K562 (cell line): ENCODE measurements around the gene KLHL6. TPM values are rescaled to one million over a fixed set of nuclear protein-coding genes. Genes with fewer than 3 reads are reported as not detected.
A peak's percentile ranks its signal among the peaks of the same experiment; 100 is the strongest.

ENCODE experiments used
- ARID1B ChIP-seq: fragments of 450-650 bp; IDR thresholded peaks from 2 replicates; pipeline ENCODE4 v1.6.1; 2016; ENCODE audit warnings: antibody characterized with exemption, mild to moderate bottlenecking, inconsistent platforms
- CCNT2 ChIP-seq: IDR thresholded peaks from 2 replicates; pipeline ENCODE4 v1.6.1; 2011; ENCODE audit warnings: borderline replicate concordance, low read depth, mild to moderate bottlenecking, moderate library complexity, mixed read lengths, low read length; ENCODE audit not compliant: insufficient read length; ENCODE audit errors: extremely low read depth
- CHCHD3 ChIP-seq: fragments of 250-450 bp; sonication (Bioruptor Pico); IDR thresholded peaks from 2 replicates; pipeline ENCODE4 v2.1.2; 2022; ENCODE audit warnings: mild to moderate bottlenecking
- FOXJ2 ChIP-seq: fragments of 200-800 bp; sonication (Bioruptor generic); IDR thresholded peaks from 2 replicates; pipeline ENCODE4 v1.6.1; 2016; ENCODE audit warnings: missing genetic modification characterization, missing compliant biosample characterization
- JUN ChIP-seq, 2 experiments: sonication (generic) in 1 of 2; formaldehyde crosslinking in 1 of 2; IDR thresholded peaks; 2 replicates each; pipeline versions ENCODE4 v1.6.1 to v1.8.0; 2012 to 2022; ENCODE audit warnings: borderline replicate concordance in 2 of 2, mild to moderate bottlenecking in 2 of 2, improper control_type of control experiment in 1 of 2, low read depth in 1 of 2, low read length in 1 of 2, missing genetic modification reagents in 1 of 2
- JUNB ChIP-seq: fragments of 450-650 bp; formaldehyde crosslinking; conservative IDR thresholded peaks from 2 replicates; pipeline ENCODE4 v1.4.0; 2020; ENCODE audit warnings: mild to moderate bottlenecking
- KLF10 ChIP-seq: fragments of 250-450 bp; sonication (Bioruptor Pico); IDR thresholded peaks from 2 replicates; pipeline ENCODE4 v1.6.1; 2021; ENCODE audit warnings: matching md5 sums
- MAFG ChIP-seq: fragments of 450-650 bp; conservative IDR thresholded peaks from 2 replicates; pipeline ENCODE4 v1.6.1; 2016; ENCODE audit warnings: missing genetic modification characterization, missing compliant biosample characterization
- MTF1 ChIP-seq: fragments of 250-450 bp; sonication (Bioruptor Pico); IDR thresholded peaks from 2 replicates; pipeline ENCODE4 v1.9.0; 2021; ENCODE audit warnings: moderate library complexity, mild to moderate bottlenecking, inconsistent platforms, borderline replicate concordance
- RAD51 ChIP-seq: fragments of 450-650 bp; IDR thresholded peaks from 2 replicates; pipeline ENCODE4 v1.7.1; 2016; ENCODE audit warnings: low read depth, mild to moderate bottlenecking, borderline replicate concordance
- RBM22 ChIP-seq: fragments of 200-400 bp; formaldehyde crosslinking; IDR thresholded peaks from 2 replicates; pipeline ENCODE4 v1.6.1; 2018; ENCODE audit warnings: low read length, low read depth; ENCODE audit not compliant: poor library complexity, severe bottlenecking
- RBM25 ChIP-seq: fragments of 200-400 bp; formaldehyde crosslinking; IDR thresholded peaks from 2 replicates; pipeline ENCODE4 v1.6.1; 2018; ENCODE audit warnings: low read length, low read depth, moderate library complexity; ENCODE audit not compliant: severe bottlenecking
- ZBTB26 ChIP-seq: fragments of 450-650 bp; formaldehyde crosslinking; IDR thresholded peaks from 2 replicates; pipeline ENCODE4 v1.4.0; 2022; ENCODE audit warnings: missing genetic modification characterization
- ZFP1 ChIP-seq: fragments of 450-650 bp; formaldehyde crosslinking; IDR thresholded peaks from 2 replicates; pipeline ENCODE4 v1.4.0; 2020; ENCODE audit warnings: mild to moderate bottlenecking, mixed read lengths
- ZNF175 ChIP-seq: fragments of 200-800 bp; sonication (Bioruptor generic); IDR thresholded peaks from 2 replicates; pipeline ENCODE4 v1.6.1; 2016; ENCODE audit warnings: low read depth, mild to moderate bottlenecking, missing genetic modification characterization, missing compliant biosample characterization
- ZNF280A ChIP-seq: fragments of 450-650 bp; IDR thresholded peaks from 2 replicates; pipeline ENCODE4 v1.6.1; 2018; ENCODE audit warnings: mild to moderate bottlenecking, low read depth; ENCODE audit not compliant: partially characterized antibody
- ZNF785 ChIP-seq: fragments of 250-450 bp; sonication (Bioruptor Pico); IDR thresholded peaks from 2 replicates; pipeline ENCODE4 v1.4.0; 2020; ENCODE audit warnings: mild to moderate bottlenecking
- polyA plus RNA-seq, 8 experiments: library from polyadenylated mRNA; depleted of rRNA in 4 of 8; stranded (reverse) in 5 of 8; unstranded in 3 of 8; fragments of >200 nt; fragmentation: Nextera tagmentation in 2 of 8; fragmentation: Illumina TruSeq in 1 of 8; extraction: Ambion mirVana in 2 of 8; extraction: Trizol in 1 of 8; gene quantifications; 2 replicates each; pipeline versions ENCODE4 v1.2.1 to v1.2.3, GENCODE V29; 2011 to 2014; ENCODE audit warnings: inconsistent platforms in 1 of 8, missing spikeins in 1 of 8
- total RNA-seq, 7 experiments: library from RNA; depleted of rRNA in 6 of 7; stranded (reverse); fragments of >200 nt in 6 of 7; fragmentation: Illumina TruSeq in 2 of 7; extraction: Trizol in 2 of 7; gene quantifications; 2 replicates each; pipeline versions ENCODE4 v1.2.1 to v1.2.3, GENCODE V29; 2011 to 2021; ENCODE audit warnings: low replicate concordance in 1 of 7
- TF ChIP-seq, protein P1 (sequence below): fragments of 450-650 bp; IDR thresholded peaks from 2 replicates; pipeline ENCODE4 v1.6.1; 2017; ENCODE audit warnings: antibody characterized with exemption
- TF ChIP-seq, protein P2 (sequence below), 3 experiments: fragments of 200-800 bp in 1 of 3; sonication (Bioruptor generic) in 1 of 3; sonication (generic) in 1 of 3; formaldehyde crosslinking in 1 of 3; IDR thresholded peaks; 2 replicates each; pipeline versions ENCODE4 v1.6.1 to v1.8.0; 2016 to 2022; ENCODE audit warnings: mild to moderate bottlenecking in 2 of 3, missing compliant biosample characterization in 2 of 3, missing genetic modification characterization in 2 of 3, missing genetic modification reagents in 1 of 3

KLHL6 gene
- total and polyA plus RNA-seq, 9 of the 15 experiments (the other 6 are each of a cell fraction or from before 2014, with no cell fraction given): 0.18 to 2.1 (median 1.4) TPM

GRCh38 chr3:183532620-183533411 lies 22.7 kb downstream of the KLHL6 start (continued):
- TF ChIP-seq RAD51 (no peak; the same call in 1 of the 2 replicates), ZNF785 (CRISPR knock-in tag) (no peak), FOXJ2 (tag) (no peak), KLF10 (CRISPR knock-in tag) (no peak), ZFP1 (CRISPR knock-in tag) (no peak), MTF1 (no peak), JUNB (CRISPR knock-in tag) (no peak), ZBTB26 (peak; percentile 96), MAFG (no peak), CHCHD3 (CRISPR knock-in tag) (no peak), ARID1B (peak; percentile 73), RBM25 (peak; percentile 15), ZNF280A (no peak), ZNF175 (CRISPR knock-in tag) (no peak), CCNT2 (no peak), JUN (IDR thresholded peaks at IDR 0.05; ENCODE audit: borderline replicate concordance, low read depth, low read length) (peak; percentile 75), JUN (CRISPR knock-in tag; IDR thresholded peaks at IDR 0.05; ENCODE audit: borderline replicate concordance) (no peak), RBM22 (no peak)
- TF ChIP-seq, protein P1, sequence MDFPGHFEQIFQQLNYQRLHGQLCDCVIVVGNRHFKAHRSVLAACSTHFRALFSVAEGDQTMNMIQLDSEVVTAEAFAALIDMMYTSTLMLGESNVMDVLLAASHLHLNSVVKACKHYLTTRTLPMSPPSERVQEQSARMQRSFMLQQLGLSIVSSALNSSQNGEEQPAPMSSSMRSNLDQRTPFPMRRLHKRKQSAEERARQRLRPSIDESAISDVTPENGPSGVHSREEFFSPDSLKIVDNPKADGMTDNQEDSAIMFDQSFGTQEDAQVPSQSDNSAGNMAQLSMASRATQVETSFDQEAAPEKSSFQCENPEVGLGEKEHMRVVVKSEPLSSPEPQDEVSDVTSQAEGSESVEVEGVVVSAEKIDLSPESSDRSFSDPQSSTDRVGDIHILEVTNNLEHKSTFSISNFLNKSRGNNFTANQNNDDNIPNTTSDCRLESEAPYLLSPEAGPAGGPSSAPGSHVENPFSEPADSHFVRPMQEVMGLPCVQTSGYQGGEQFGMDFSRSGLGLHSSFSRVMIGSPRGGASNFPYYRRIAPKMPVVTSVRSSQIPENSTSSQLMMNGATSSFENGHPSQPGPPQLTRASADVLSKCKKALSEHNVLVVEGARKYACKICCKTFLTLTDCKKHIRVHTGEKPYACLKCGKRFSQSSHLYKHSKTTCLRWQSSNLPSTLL: peak; percentile 70; the same call in 1 of the 2 replicates
- TF ChIP-seq, protein P2, sequence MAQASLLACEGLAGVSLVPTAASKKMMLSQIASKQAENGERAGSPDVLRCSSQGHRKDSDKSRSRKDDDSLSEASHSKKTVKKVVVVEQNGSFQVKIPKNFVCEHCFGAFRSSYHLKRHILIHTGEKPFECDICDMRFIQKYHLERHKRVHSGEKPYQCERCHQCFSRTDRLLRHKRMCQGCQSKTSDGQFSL (CRISPR knock-in tag; IDR thresholded peaks at IDR 0.05): no peak
- TF ChIP-seq, protein P2 (tag; IDR thresholded peaks at IDR 0.05): no peak
